Glutamatergic neuron (in vitro differentiated cells): ENCODE measurements around the gene GPR156. TPM values are rescaled to one million over a fixed set of nuclear protein-coding genes. Genes with fewer than 3 reads are reported as not detected.

Experiments
- DNase-seq: peaks from one replicate; pipeline ENCODE4 v3.0.0; 2022
- H3K27ac Mint-ChIP-seq: one replicate; pipeline ENCODE4 v1.8.0; 2020; ENCODE audit warnings: mild to moderate bottlenecking, mixed read lengths, inconsistent platforms; ENCODE audit not compliant: unreplicated experiment
- H3K27me3 Mint-ChIP-seq: one replicate; pipeline ENCODE4 v1.8.0; 2020; ENCODE audit warnings: mild to moderate bottlenecking, moderate library complexity, mixed read lengths, inconsistent platforms; ENCODE audit not compliant: unreplicated experiment
- H3K36me3 Mint-ChIP-seq: one replicate; pipeline ENCODE4 v1.8.0; 2020; ENCODE audit warnings: mild to moderate bottlenecking, mixed read lengths, inconsistent platforms; ENCODE audit not compliant: unreplicated experiment
- H3K4me1 Mint-ChIP-seq: one replicate; pipeline ENCODE4 v1.8.0; 2020; ENCODE audit warnings: mild to moderate bottlenecking, low read depth, mixed read lengths, inconsistent platforms; ENCODE audit not compliant: unreplicated experiment
- H3K4me3 Mint-ChIP-seq: one replicate; pipeline ENCODE4 v1.8.0; 2020; ENCODE audit warnings: mild to moderate bottlenecking, mixed read lengths, inconsistent platforms; ENCODE audit not compliant: unreplicated experiment
- H3K9me3 Mint-ChIP-seq: one replicate; pipeline ENCODE4 v1.8.0; 2020; ENCODE audit warnings: mild to moderate bottlenecking, moderate library complexity, mixed read lengths, inconsistent platforms; ENCODE audit not compliant: unreplicated experiment
- total RNA-seq: library from RNA; stranded (reverse); fragmentation: NEBNext Ultra II Directional; extraction: Animal tissue kit (Norgen Biotek cat#: 25700); gene quantifications from one replicate; pipeline ENCODE4 v1.2.1, GENCODE V29; 2021; ENCODE audit not compliant: unreplicated experiment
- TF ChIP-seq, protein P1 (sequence below): fragments of 200-600 bp; sonication (generic); IDR thresholded peaks from one replicate; pipeline ENCODE4 v1.5.0; 2021; ENCODE audit not compliant: partially characterized antibody, unreplicated experiment

The GPR156 gene
- total RNA-seq, 1 donor from 2014 or later = 0.83 TPM

DNA sequence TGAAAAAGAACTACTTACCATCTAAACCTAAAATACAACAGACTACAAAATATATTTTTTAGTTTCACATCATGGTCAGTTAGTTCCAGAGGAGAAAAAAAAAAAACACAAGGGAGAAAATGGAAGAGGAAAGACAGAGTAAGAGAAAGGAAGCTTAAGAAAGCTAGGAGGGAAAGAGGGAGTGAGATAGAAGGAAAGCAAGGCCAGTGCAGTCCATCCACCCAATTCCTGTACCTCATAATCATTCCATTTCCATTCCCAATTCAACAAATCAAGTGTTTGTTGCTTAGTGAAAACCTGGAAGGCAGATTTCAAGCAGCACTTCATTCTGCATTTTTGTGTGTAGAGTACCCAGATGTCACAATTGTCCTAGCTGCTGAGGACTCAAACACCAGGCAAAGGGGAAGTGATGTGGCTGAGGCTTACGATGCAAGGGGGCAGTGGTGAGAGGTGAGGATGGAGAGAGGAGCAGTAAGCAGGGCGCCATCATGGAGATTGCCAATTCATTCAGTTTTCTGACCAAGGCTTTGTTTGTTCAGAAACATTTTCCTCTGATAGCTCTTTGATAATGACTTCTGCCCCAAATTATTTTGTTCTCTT, 107.2 kb downstream of the GPR156 start:
- no peaks in the 10 kb centered on the region for H3K36me3 Mint-ChIP-seq
- TF ChIP-seq, protein P1, sequence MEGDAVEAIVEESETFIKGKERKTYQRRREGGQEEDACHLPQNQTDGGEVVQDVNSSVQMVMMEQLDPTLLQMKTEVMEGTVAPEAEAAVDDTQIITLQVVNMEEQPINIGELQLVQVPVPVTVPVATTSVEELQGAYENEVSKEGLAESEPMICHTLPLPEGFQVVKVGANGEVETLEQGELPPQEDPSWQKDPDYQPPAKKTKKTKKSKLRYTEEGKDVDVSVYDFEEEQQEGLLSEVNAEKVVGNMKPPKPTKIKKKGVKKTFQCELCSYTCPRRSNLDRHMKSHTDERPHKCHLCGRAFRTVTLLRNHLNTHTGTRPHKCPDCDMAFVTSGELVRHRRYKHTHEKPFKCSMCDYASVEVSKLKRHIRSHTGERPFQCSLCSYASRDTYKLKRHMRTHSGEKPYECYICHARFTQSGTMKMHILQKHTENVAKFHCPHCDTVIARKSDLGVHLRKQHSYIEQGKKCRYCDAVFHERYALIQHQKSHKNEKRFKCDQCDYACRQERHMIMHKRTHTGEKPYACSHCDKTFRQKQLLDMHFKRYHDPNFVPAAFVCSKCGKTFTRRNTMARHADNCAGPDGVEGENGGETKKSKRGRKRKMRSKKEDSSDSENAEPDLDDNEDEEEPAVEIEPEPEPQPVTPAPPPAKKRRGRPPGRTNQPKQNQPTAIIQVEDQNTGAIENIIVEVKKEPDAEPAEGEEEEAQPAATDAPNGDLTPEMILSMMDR = no peak
- H3K27me3 Mint-ChIP-seq = peaks cover 8% of the 10 kb centered on the region
- DNase-seq = no peak
- H3K4me1 Mint-ChIP-seq = no peaks in the 10 kb centered on the region
- H3K27ac Mint-ChIP-seq = no peak overlapping the region
- no peaks in the 10 kb centered on the region for H3K9me3 Mint-ChIP-seq
- no peak overlapping the region for H3K4me3 Mint-ChIP-seq

DNA sequence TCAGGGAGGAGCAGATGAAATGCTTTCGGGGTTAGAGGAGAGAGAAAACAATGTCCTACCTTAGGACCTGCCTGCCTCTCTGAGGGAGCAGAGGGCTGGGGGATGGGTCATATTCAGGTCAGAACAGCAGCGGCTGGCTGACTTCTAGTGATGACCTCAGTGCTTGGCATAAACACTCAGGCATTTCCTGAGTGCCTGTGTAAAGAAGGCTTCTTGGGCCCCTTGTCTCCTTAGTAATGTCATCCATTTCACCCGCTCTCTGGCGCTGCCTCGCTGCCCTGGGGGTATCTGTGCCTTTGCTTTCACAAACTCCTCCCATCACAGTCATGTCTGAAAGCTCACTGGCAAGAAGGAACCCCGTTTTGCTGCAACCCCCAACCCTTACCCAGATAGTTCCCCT, 107.9 kb downstream of the GPR156 start:
- H3K27ac Mint-ChIP-seq = no peak overlapping the region
- peaks cover under 1% of the 10 kb centered on the region for H3K9me3 Mint-ChIP-seq
- H3K4me3 Mint-ChIP-seq = no peak overlapping the region
- no peaks in the 10 kb centered on the region for H3K36me3 Mint-ChIP-seq
- no peaks in the 10 kb centered on the region for H3K4me1 Mint-ChIP-seq
- no peak for DNase-seq
- peaks cover 8% of the 10 kb centered on the region for H3K27me3 Mint-ChIP-seq
- TF ChIP-seq, protein P1 = no peak

- TF ChIP-seq, protein P1 = no peak
- Mint-ChIP-seq H3K27ac (no peak overlapping the region), H3K36me3 (no peaks in the 10 kb centered on the region), H3K9me3 (peaks cover 2% of the 10 kb centered on the region), H3K27me3 (peaks cover 8% of the 10 kb centered on the region), H3K4me3 (no peak overlapping the region), H3K4me1 (peaks cover 12% of the 10 kb centered on the region)
- DNase-seq = no peak
Measured at GRCh38 chr3:120174811-120175539, 110.0 kb downstream of the GPR156 start.

DNA sequence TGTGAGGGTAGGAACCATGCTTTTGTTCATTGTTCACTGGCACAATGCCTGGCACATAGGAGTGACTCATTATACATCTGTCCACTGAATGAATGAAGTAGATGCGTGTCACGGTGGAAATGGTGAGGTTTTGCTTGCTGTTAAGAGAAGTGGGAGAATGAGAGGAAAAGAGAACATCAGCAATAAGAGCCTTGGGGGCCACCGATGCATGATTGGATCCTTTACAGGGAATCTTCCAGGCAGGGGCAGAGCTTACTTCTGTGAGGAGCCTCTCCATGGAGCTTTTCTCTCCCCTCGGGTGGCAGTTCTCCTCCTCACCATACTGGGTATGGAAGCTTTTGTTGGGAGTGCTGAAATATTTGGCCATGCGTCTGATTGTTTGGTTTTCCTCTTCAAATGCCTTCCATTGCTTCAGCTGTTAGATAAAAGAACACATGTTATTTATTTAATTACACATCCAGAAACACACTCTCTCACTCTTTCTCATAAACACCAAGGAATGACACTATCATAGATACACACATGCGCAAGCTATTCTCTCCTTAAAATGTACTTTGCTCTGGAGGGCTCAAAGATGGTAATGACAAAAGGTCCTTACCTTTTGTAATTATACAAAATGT, 111.9 kb downstream of the GPR156 start:
- Mint-ChIP-seq H3K4me1 (peaks cover 12% of the 10 kb centered on the region), H3K27me3 (peaks cover 11% of the 10 kb centered on the region), H3K9me3 (peaks cover 6% of the 10 kb centered on the region), H3K36me3 (no peaks in the 10 kb centered on the region), H3K4me3 (no peak overlapping the region), H3K27ac (no peak overlapping the region)
- TF ChIP-seq, protein P1 = no peak
- no peak for DNase-seq

- H3K4me1 Mint-ChIP-seq = peaks cover 12% of the 10 kb centered on the region
- H3K36me3 Mint-ChIP-seq = no peaks in the 10 kb centered on the region
Measured at GRCh38 chr3:120172070-120172469, 113.0 kb downstream of the GPR156 start.

More at GRCh38 chr3:120172070-120172469, 113.0 kb downstream of the GPR156 start:
- H3K27ac Mint-ChIP-seq = no peak overlapping the region
- no peak overlapping the region for H3K4me3 Mint-ChIP-seq
- TF ChIP-seq, protein P1 = no peak
- peaks cover 4% of the 10 kb centered on the region for H3K27me3 Mint-ChIP-seq
- H3K9me3 Mint-ChIP-seq = peaks cover 6% of the 10 kb centered on the region
- DNase-seq = no peak
